Measurements from ENCODE around the gene POLR2I. TPM values are rescaled to one million over a fixed set of nuclear protein-coding genes. Genes with fewer than 3 reads are reported as not detected.

Gene POLR2I
- total RNA-seq, 1 donor from 2014 or later = 85.8 TPM

- Mint-ChIP-seq H3K9me3 (ENCODE audit: low read depth) (no peaks in the 10 kb centered on the region), H3K27me3 (no peaks in the 10 kb centered on the region), H3K4me3 (ENCODE audit: low read depth) (no peak within 1 kb of the TSS), H3K4me1 (ENCODE audit: low read depth) (peaks cover 15% of the 10 kb centered on the region), H3K36me3 (ENCODE audit: insufficient read depth) (peaks cover 6% of the 10 kb centered on the region), H3K27ac (no peak within 1 kb of the TSS)
- no peak for DNase-seq (ENCODE audit: low spot score, unreplicated experiment)
- no peak for TF ChIP-seq CTCF (IDR thresholded peaks at IDR 0.05; ENCODE audit: unreplicated experiment)
Measured at GRCh38 chr19:36110487-36111199, 4.0 kb downstream of the POLR2I start, which contains the start of gene OVOL3. TSS of gene OVOL3 (plus strand) at chr19:36111143. CDS start at chr19:36111203, 60 bp downstream.

GRCh38 chr19:36108684-36109083, 6.0 kb downstream of the POLR2I start:
- no peaks in the 10 kb centered on the region for H3K9me3 Mint-ChIP-seq (ENCODE audit: low read depth)
- no peak overlapping the region for H3K27ac Mint-ChIP-seq
- no peak for TF ChIP-seq CTCF (IDR thresholded peaks at IDR 0.05; ENCODE audit: unreplicated experiment)
- H3K4me1 Mint-ChIP-seq (ENCODE audit: low read depth) = peaks cover 5% of the 10 kb centered on the region
- no peak overlapping the region for H3K4me3 Mint-ChIP-seq (ENCODE audit: low read depth)
- no peak for DNase-seq (ENCODE audit: low spot score, unreplicated experiment)
- H3K36me3 Mint-ChIP-seq (ENCODE audit: insufficient read depth) = peaks cover 6% of the 10 kb centered on the region
- no peaks in the 10 kb centered on the region for H3K27me3 Mint-ChIP-seq

- H3K36me3 Mint-ChIP-seq (ENCODE audit: insufficient read depth) = peaks cover 2% of the 10 kb centered on the region
Measured at GRCh38 chr19:36106991-36107390, 7.7 kb downstream of the POLR2I start.

GRCh38 chr19:36106441-36106840, 8.2 kb downstream of the POLR2I start:
- Mint-ChIP-seq H3K27me3 (no peaks in the 10 kb centered on the region), H3K27ac (peak overlapping the region; percentile 87), H3K36me3 (ENCODE audit: insufficient read depth) (peaks cover 2% of the 10 kb centered on the region), H3K4me1 (ENCODE audit: low read depth) (no peaks in the 10 kb centered on the region), H3K4me3 (ENCODE audit: low read depth) (no peak overlapping the region), H3K9me3 (ENCODE audit: low read depth) (no peaks in the 10 kb centered on the region)
- no peak for TF ChIP-seq CTCF (IDR thresholded peaks at IDR 0.05; ENCODE audit: unreplicated experiment)
- no peak for DNase-seq (ENCODE audit: low spot score, unreplicated experiment)

More at GRCh38 chr19:36106991-36107390, 7.7 kb downstream of the POLR2I start:
- DNase-seq (ENCODE audit: low spot score, unreplicated experiment) = no peak
- no peaks in the 10 kb centered on the region for H3K27me3 Mint-ChIP-seq
- H3K27ac Mint-ChIP-seq = no peak overlapping the region
- H3K4me1 Mint-ChIP-seq (ENCODE audit: low read depth) = no peaks in the 10 kb centered on the region
- no peak overlapping the region for H3K4me3 Mint-ChIP-seq (ENCODE audit: low read depth)
- no peaks in the 10 kb centered on the region for H3K9me3 Mint-ChIP-seq (ENCODE audit: low read depth)
- no peak for TF ChIP-seq CTCF (IDR thresholded peaks at IDR 0.05; ENCODE audit: unreplicated experiment)

- H3K4me1 Mint-ChIP-seq (ENCODE audit: low read depth) = no peaks in the 10 kb centered on the region
- DNase-seq (ENCODE audit: low spot score, unreplicated experiment) = no peak
- H3K9me3 Mint-ChIP-seq (ENCODE audit: low read depth) = no peaks in the 10 kb centered on the region
- H3K27me3 Mint-ChIP-seq = no peaks in the 10 kb centered on the region
- peaks cover 2% of the 10 kb centered on the region for H3K36me3 Mint-ChIP-seq (ENCODE audit: insufficient read depth)
- H3K4me3 Mint-ChIP-seq (ENCODE audit: low read depth) = no peak overlapping the region
- H3K27ac Mint-ChIP-seq = no peak overlapping the region
- TF ChIP-seq CTCF (IDR thresholded peaks at IDR 0.05; ENCODE audit: unreplicated experiment) = no peak
Measured at GRCh38 chr19:36103842-36104552, 10.7 kb downstream of the POLR2I start.
